ENCODE results near the gene GNA12. TPM values are rescaled to one million over a fixed set of nuclear protein-coding genes. Genes with fewer than 3 reads are reported as not detected.

The GNA12 gene
- total and polyA plus RNA-seq, 2 experiments from 2014 or later = 11.2 to 13.8 TPM

DNA sequence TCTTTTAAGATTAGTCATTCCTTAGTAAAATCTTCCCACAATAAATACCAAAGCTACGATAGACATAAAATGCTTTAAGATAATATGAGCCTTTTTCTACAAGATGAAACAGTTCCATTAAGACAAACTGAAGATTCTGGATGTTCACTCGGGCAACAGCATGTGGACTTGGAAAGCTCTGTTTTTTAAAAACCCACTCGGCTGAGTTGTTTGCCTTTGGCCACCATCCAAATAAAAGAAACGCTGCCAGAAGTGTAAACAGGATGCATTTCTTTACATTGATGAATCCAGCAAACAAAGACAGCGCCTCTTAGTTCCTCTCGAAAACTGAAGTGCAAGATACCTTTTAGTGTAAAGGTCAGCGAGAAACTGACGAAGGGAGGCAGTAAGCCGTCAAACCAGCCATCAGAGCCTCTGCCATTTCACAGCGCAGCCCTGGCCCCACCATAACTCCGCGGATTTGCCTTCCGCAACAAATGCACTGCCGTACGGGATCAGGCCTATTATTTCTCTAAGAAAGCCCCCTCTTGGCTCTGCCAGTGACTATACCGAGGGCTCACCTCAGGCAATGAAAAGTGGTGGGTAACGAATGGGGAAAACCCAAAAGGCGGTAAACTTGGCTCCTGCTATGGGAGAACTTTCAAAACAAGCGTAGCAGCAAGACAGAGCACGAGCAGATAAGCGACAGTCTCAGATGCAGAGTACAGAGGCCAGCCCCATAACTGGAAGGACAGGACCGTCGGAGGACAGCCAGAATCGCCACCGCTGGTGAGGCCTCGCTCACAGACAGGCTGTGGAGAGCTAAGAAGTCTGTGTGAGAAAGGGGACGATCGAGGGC is 41.4 kb downstream of the GNA12 start:
- H3K4me3 ChIP-seq = peak overlapping the region; percentile 59
- H3K9me2 ChIP-seq (ENCODE audit: insufficient read depth) = no peaks in the 10 kb centered on the region
- peak overlapping the region; percentile 51 for H3K27ac ChIP-seq
- in situ Hi-C loops (cut with MboI) = no loop called here
- peaks cover 100% of the 10 kb centered on the region for H3K79me2 ChIP-seq (ENCODE audit: insufficient read depth)
- peak overlapping the region; percentile 76 for H3K4me2 ChIP-seq (ENCODE audit: unreplicated experiment)
- H3K36me3 ChIP-seq (ENCODE audit: low read depth) = no peaks in the 10 kb centered on the region
- DNase-seq = peak; percentile 37
- no peak overlapping the region for H2AFZ ChIP-seq
- no peaks in the 10 kb centered on the region for H3K9me3 ChIP-seq (ENCODE audit: low read depth)
- H4K20me1 ChIP-seq (ENCODE audit: insufficient read depth) = no peaks in the 10 kb centered on the region
- peak overlapping the region; percentile 57 for H3K9ac ChIP-seq
- H3K4me1 ChIP-seq (ENCODE audit: insufficient read depth) = peaks cover 40% of the 10 kb centered on the region
- WGBS, 2 experiments (ENCODE audit: low coverage in 1 of 2, low lambda C conversion rate in 2 of 2, missing lambda C conversion rate in 2 of 2) = 75 to 76% methylated on average over 28 of the region's 28 CpGs
- H3F3A ChIP-seq (ENCODE audit: insufficient read depth) = peaks cover 31% of the 10 kb centered on the region
- TF ChIP-seq EZH2 (IDR thresholded peaks at IDR 0.05; ENCODE audit: insufficient read depth, poor library complexity, severe bottlenecking) (no peak), EZH2phosphoT487 (IDR thresholded peaks at IDR 0.05; ENCODE audit: insufficient read depth, low read depth) (no peak)
- H3K27me3 ChIP-seq (replicated peaks; ENCODE audit: insufficient read depth) = no peaks in the 10 kb centered on the region

- H4K20me1 ChIP-seq (ENCODE audit: insufficient read depth) = no peaks in the 10 kb centered on the region
- DNase-seq = peak; percentile 61
- in situ Hi-C loops (cut with MboI) = no loop called here
- H2AFZ ChIP-seq = 0 out of 2 replicates have a peak overlapping the region, but pooled peaks have one; percentile 34
- peak overlapping the region; percentile 57 for H3K9ac ChIP-seq
- H3K9me3 ChIP-seq (ENCODE audit: low read depth) = no peaks in the 10 kb centered on the region
- peaks cover 36% of the 10 kb centered on the region for H3K4me1 ChIP-seq (ENCODE audit: insufficient read depth)
- H3K36me3 ChIP-seq (ENCODE audit: low read depth) = no peaks in the 10 kb centered on the region
- peaks cover 100% of the 10 kb centered on the region for H3K79me2 ChIP-seq (ENCODE audit: insufficient read depth)
- no peaks in the 10 kb centered on the region for H3K9me2 ChIP-seq (ENCODE audit: insufficient read depth)
- peak overlapping the region; percentile 51 for H3K27ac ChIP-seq
- peak overlapping the region; percentile 59 for H3K4me3 ChIP-seq
- no peaks in the 10 kb centered on the region for H3K27me3 ChIP-seq (replicated peaks; ENCODE audit: insufficient read depth)
- H3F3A ChIP-seq (ENCODE audit: insufficient read depth) = peaks cover 31% of the 10 kb centered on the region
- TF ChIP-seq EZH2phosphoT487 (IDR thresholded peaks at IDR 0.05; ENCODE audit: insufficient read depth, low read depth) (no peak), EZH2 (IDR thresholded peaks at IDR 0.05; ENCODE audit: insufficient read depth, poor library complexity, severe bottlenecking) (no peak)
- WGBS, 2 experiments (ENCODE audit: low coverage in 1 of 2, low lambda C conversion rate in 2 of 2, missing lambda C conversion rate in 2 of 2) = 4 to 6% methylated on average over 2 of the region's 2 CpGs
- peak overlapping the region; percentile 76 for H3K4me2 ChIP-seq (ENCODE audit: unreplicated experiment)
Observed at GRCh38 chr7:2802101-2802500, 42.0 kb downstream of the GNA12 start.

DNA sequence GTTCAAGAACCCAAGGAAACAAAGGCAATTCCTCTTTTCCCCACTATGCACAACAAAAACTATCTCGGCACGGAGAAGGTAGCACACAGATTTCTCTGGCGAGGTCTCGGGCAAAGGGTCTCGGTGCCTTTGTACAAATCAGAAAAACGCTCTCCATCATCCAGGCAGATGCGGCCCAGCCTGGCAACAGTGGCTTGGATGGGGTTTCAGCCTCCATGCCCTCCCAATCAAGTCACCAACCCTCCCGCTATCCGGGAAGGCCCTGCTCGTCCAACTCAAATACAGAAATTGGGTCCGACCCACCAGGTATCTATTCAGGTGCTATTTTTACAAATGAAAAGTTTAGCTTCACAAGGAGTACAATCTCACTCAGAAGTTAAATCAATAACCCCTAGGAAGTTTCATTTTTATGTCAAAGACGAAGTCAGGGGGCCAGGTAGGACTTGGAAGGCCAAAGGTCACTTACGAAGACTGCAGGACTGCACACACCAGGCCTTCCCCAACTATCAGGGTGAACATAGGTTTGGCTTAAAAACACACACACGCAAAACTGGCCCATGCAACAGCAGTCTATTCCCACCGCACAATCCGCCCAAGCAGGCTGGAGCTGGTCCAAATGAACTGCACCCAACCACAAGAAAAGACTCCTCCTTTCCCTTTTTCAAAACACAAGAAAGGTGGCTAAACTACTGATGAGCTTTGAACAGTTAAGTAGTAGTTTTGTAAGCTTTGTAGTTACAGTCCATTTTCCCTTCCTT is 43.0 kb downstream of the GNA12 start:
- TF ChIP-seq EZH2phosphoT487 (IDR thresholded peaks at IDR 0.05; ENCODE audit: insufficient read depth, low read depth) (no peak), EZH2 (IDR thresholded peaks at IDR 0.05; ENCODE audit: insufficient read depth, poor library complexity, severe bottlenecking) (no peak)
- Histone ChIP-seq H3K4me1 (ENCODE audit: insufficient read depth) (peaks cover 43% of the 10 kb centered on the region), H3K27me3 (replicated peaks; ENCODE audit: insufficient read depth) (no peaks in the 10 kb centered on the region), H3F3A (ENCODE audit: insufficient read depth) (peaks cover 36% of the 10 kb centered on the region), H2AFZ (no peak overlapping the region), H3K4me2 (ENCODE audit: unreplicated experiment) (peak overlapping the region; percentile 76), H3K9ac (peak overlapping the region; percentile 57), H3K79me2 (ENCODE audit: insufficient read depth) (peaks cover 100% of the 10 kb centered on the region), H3K27ac (peak overlapping the region; percentile 51), H3K4me3 (peak overlapping the region; percentile 59), H3K36me3 (ENCODE audit: low read depth) (no peaks in the 10 kb centered on the region), H4K20me1 (ENCODE audit: insufficient read depth) (no peaks in the 10 kb centered on the region), H3K9me2 (ENCODE audit: insufficient read depth) (no peaks in the 10 kb centered on the region), H3K9me3 (ENCODE audit: low read depth) (no peaks in the 10 kb centered on the region)
- DNase-seq = peak; percentile 73
- WGBS, 2 experiments (ENCODE audit: low coverage in 1 of 2, low lambda C conversion rate in 2 of 2, missing lambda C conversion rate in 2 of 2) = 78 to 79% methylated on average over 16 of the region's 16 CpGs
- in situ Hi-C loops (cut with MboI) = no loop called here

DNA sequence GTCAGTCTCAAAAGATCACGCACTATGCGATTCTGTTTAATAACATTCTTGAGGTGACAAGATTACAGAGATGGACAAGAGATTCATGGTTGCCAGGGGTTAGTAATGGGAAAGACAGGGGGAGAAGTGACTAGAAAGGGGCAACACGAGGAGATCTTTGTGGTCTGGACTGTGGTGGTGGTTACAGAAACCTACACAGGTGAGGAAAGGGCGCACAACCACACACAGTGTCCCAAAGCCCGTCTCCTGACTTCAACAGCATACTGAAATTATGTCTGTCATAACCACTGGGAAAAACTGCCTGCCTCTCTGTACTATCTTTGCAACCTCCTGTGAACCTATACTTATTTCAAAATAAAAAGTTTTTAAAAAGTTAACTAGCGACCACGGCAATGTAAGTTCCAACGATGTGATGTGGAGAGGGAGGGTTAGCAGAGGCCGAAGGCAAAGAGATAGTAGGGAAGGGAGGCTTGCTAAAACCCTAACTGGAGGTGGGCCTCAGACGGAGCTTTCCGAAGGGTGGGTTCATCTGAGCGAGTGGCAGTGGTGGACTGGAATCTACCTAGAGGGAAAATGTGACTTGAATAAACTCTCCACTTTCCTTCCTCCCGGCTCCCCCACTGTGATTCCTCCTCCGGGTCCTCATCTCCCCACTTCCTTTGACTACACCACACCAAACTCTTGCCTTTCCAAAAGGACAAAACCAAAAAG is 43.7 kb downstream of the GNA12 start:
- H3K4me2 ChIP-seq (ENCODE audit: unreplicated experiment) = no peak overlapping the region
- no peak for TF ChIP-seq EZH2 (IDR thresholded peaks at IDR 0.05; ENCODE audit: insufficient read depth, poor library complexity, severe bottlenecking)
- TF ChIP-seq EZH2phosphoT487 (IDR thresholded peaks at IDR 0.05; ENCODE audit: insufficient read depth, low read depth) = no peak
- peaks cover 38% of the 10 kb centered on the region for H3F3A ChIP-seq (ENCODE audit: insufficient read depth)
- no peaks in the 10 kb centered on the region for H3K9me2 ChIP-seq (ENCODE audit: insufficient read depth)
- no peak overlapping the region for H3K9ac ChIP-seq
- H3K27me3 ChIP-seq (replicated peaks; ENCODE audit: insufficient read depth) = no peaks in the 10 kb centered on the region
- no peaks in the 10 kb centered on the region for H4K20me1 ChIP-seq (ENCODE audit: insufficient read depth)
- in situ Hi-C loops (cut with MboI) = no loop called here
- DNase-seq = no peak
- H3K4me3 ChIP-seq = no peak overlapping the region
- 95 to 98% methylated on average over 14 of the region's 14 CpGs for WGBS, 2 experiments (ENCODE audit: low coverage in 1 of 2, low lambda C conversion rate in 2 of 2, missing lambda C conversion rate in 2 of 2)
- H3K79me2 ChIP-seq (ENCODE audit: insufficient read depth) = peaks cover 100% of the 10 kb centered on the region
- H3K36me3 ChIP-seq (ENCODE audit: low read depth) = no peaks in the 10 kb centered on the region
- no peaks in the 10 kb centered on the region for H3K9me3 ChIP-seq (ENCODE audit: low read depth)
- H2AFZ ChIP-seq = no peak overlapping the region
- peaks cover 47% of the 10 kb centered on the region for H3K4me1 ChIP-seq (ENCODE audit: insufficient read depth)
- no peak overlapping the region for H3K27ac ChIP-seq

Measured in GM23248 (cell line).